MM.1S (cell line): Measurements from ENCODE around the gene PTPRG.

Experiments used
- DNase-seq: peaks from one replicate; pipeline ENCODE4 v3.0.0-alpha.2; 2015
- H2AFZ ChIP-seq: fragments of 300-600 bp; sonication (generic); 2 replicates; pipeline ENCODE4 v1.6.0; 2016; ENCODE audit warnings: antibody characterized with exemption, low read length
- H3F3A ChIP-seq: fragments of 300-600 bp; sonication (generic); 2 replicates; pipeline ENCODE4 v1.6.1; 2016; ENCODE audit warnings: mild to moderate bottlenecking, antibody characterized with exemption, low read length, moderate library complexity, mixed read lengths; ENCODE audit not compliant: insufficient read depth
- H3K27ac ChIP-seq: fragments of 300-600 bp; sonication (generic); 2 replicates; pipeline ENCODE4 v1.5.1; 2016; ENCODE audit warnings: mild to moderate bottlenecking, low read length
- H3K27me3 ChIP-seq: fragments of 300-600 bp; sonication (generic); replicated peaks from 2 replicates; pipeline ENCODE4 v1.6.0; 2016; ENCODE audit warnings: low read length; ENCODE audit not compliant: insufficient read depth
- H3K36me3 ChIP-seq: fragments of 300-600 bp; sonication (generic); replicated peaks from 2 replicates; pipeline ENCODE4 v1.6.1; 2016; ENCODE audit warnings: mild to moderate bottlenecking, low read length, mixed read lengths; ENCODE audit not compliant: insufficient read depth
- H3K4me1 ChIP-seq: fragments of 300-600 bp; sonication (generic); 2 replicates; pipeline ENCODE4 v1.6.1; 2016; ENCODE audit warnings: low read length, mixed read lengths
- H3K4me2 ChIP-seq: fragments of 300-600 bp; sonication (generic); 2 replicates; pipeline ENCODE4 v1.6.0; 2016; ENCODE audit warnings: low read depth, low read length
- H3K4me3 ChIP-seq: fragments of 300-600 bp; sonication (generic); 2 replicates; pipeline ENCODE4 v1.5.1; 2016; ENCODE audit warnings: low read length, mixed read lengths
- H3K79me2 ChIP-seq: fragments of 300-600 bp; sonication (generic); 2 replicates; pipeline ENCODE4 v1.6.1; 2016; ENCODE audit warnings: mixed run types, low read length, mixed read lengths
- H3K9ac ChIP-seq: fragments of 300-600 bp; sonication (generic); 2 replicates; pipeline ENCODE4 v1.6.1; 2016; ENCODE audit warnings: low read length, mixed read lengths
- H3K9me2 ChIP-seq: fragments of 300-600 bp; sonication (generic); replicated peaks from 2 replicates; pipeline ENCODE4 v1.6.1; 2016; ENCODE audit warnings: mild to moderate bottlenecking, low read length, mixed read lengths; ENCODE audit not compliant: insufficient read depth
- H3K9me3 ChIP-seq: fragments of 300-600 bp; sonication (generic); replicated peaks from 2 replicates; pipeline ENCODE4 v1.6.1; 2016; ENCODE audit warnings: mild to moderate bottlenecking, low read length, mixed read lengths; ENCODE audit not compliant: insufficient read depth
- H4K20me1 ChIP-seq: fragments of 300-600 bp; sonication (generic); 2 replicates; pipeline ENCODE4 v1.6.1; 2016; ENCODE audit warnings: mild to moderate bottlenecking, low read length, moderate library complexity, mixed read lengths; ENCODE audit not compliant: insufficient read depth
- EZH2 ChIP-seq: fragments of 300-600 bp; sonication (generic); optimal IDR thresholded peaks from 2 replicates; pipeline ENCODE3; 2017; ENCODE audit warnings: low read depth, mild to moderate bottlenecking, antibody characterized with exemption, low read length, mixed read lengths
- EZH2phosphoT487 ChIP-seq: fragments of 300-600 bp; sonication (generic); IDR thresholded peaks from 2 replicates; pipeline ENCODE4 v1.6.1; 2018; ENCODE audit warnings: antibody characterized with exemption, low read length
- TF ChIP-seq, protein P1 (sequence below): fragments of 300-600 bp; sonication (generic); IDR thresholded peaks from 2 replicates; pipeline ENCODE4 v1.5.1; 2016; ENCODE audit warnings: antibody characterized with exemption, low read length, mixed read lengths

PTPRG gene

DNA sequence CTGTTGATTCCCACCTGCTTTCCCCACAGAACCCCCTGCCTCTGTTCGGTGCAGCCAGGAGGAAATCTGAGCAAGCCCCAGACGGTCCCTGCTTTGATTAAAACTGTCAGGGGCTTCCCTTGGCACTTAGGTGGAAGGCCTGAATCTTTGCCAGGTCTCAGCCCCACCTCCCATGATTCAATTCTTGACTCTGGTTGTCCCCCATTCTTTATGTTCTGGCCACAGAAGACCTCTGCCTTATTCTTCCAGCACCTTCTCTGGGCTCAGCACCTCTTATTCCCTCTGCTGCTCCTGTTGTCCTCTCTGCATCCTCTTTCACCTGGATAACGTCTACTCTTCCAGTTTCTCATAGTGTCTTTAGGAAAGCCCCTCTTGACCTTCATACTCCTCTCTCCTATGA is 349.4 kb downstream of the PTPRG start:
- DNase-seq = no peak
- TF ChIP-seq EZH2phosphoT487 = no peak
- no peak for TF ChIP-seq EZH2
- TF ChIP-seq, protein P1, sequence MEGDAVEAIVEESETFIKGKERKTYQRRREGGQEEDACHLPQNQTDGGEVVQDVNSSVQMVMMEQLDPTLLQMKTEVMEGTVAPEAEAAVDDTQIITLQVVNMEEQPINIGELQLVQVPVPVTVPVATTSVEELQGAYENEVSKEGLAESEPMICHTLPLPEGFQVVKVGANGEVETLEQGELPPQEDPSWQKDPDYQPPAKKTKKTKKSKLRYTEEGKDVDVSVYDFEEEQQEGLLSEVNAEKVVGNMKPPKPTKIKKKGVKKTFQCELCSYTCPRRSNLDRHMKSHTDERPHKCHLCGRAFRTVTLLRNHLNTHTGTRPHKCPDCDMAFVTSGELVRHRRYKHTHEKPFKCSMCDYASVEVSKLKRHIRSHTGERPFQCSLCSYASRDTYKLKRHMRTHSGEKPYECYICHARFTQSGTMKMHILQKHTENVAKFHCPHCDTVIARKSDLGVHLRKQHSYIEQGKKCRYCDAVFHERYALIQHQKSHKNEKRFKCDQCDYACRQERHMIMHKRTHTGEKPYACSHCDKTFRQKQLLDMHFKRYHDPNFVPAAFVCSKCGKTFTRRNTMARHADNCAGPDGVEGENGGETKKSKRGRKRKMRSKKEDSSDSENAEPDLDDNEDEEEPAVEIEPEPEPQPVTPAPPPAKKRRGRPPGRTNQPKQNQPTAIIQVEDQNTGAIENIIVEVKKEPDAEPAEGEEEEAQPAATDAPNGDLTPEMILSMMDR = no peak

DNA sequence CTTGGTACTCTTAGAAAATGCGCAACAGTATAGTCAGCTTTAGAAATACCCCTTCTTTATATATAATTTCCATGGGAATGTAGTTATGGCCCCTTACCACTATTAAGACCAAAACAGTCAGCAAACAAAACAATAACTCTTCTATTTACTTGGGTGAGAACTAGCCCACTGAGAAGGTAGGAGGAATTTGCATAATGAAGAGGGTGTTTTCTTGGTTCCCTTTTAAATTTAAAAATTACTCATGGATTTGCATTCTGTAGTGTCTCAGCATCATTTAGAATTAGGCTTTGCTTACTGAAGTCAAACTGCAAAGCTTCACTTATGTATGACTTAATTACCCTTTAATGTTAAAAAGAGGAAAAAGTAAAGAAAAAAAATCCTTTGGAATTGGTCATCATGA is 350.8 kb downstream of the PTPRG start:
- Histone ChIP-seq H3K79me2 (0 out of 2 replicates have a peak, but pooled peaks cover 3% of the 10 kb centered on the region), H3K36me3 (no peaks in the 10 kb centered on the region), H2AFZ (no peak overlapping the region), H3K27ac (no peak overlapping the region), H3K4me3 (no peak overlapping the region), H3F3A (no peaks in the 10 kb centered on the region), H4K20me1 (no peaks in the 10 kb centered on the region), H3K9me2 (no peaks in the 10 kb centered on the region), H3K9me3 (no peaks in the 10 kb centered on the region), H3K4me2 (no peak overlapping the region), H3K4me1 (no peaks in the 10 kb centered on the region), H3K27me3 (no peaks in the 10 kb centered on the region), H3K9ac (no peak overlapping the region)
- TF ChIP-seq EZH2 (no peak), EZH2phosphoT487 (no peak)
- TF ChIP-seq, protein P1 = no peak
- DNase-seq = no peak

More for the DNA sequence above, 349.4 kb downstream of the PTPRG start:
- H3K9ac ChIP-seq = no peak overlapping the region
- H3K9me2 ChIP-seq = no peaks in the 10 kb centered on the region
- H4K20me1 ChIP-seq = no peaks in the 10 kb centered on the region
- no peak overlapping the region for H3K4me3 ChIP-seq
- 0 out of 2 replicates have a peak, but pooled peaks cover 3% of the 10 kb centered on the region for H3K79me2 ChIP-seq
- no peaks in the 10 kb centered on the region for H3K9me3 ChIP-seq
- H2AFZ ChIP-seq = no peak overlapping the region
- no peaks in the 10 kb centered on the region for H3K36me3 ChIP-seq
- no peak overlapping the region for H3K27ac ChIP-seq
- H3F3A ChIP-seq = no peaks in the 10 kb centered on the region
- H3K4me2 ChIP-seq = no peak overlapping the region
- H3K27me3 ChIP-seq = no peaks in the 10 kb centered on the region
- H3K4me1 ChIP-seq = no peaks in the 10 kb centered on the region

DNA sequence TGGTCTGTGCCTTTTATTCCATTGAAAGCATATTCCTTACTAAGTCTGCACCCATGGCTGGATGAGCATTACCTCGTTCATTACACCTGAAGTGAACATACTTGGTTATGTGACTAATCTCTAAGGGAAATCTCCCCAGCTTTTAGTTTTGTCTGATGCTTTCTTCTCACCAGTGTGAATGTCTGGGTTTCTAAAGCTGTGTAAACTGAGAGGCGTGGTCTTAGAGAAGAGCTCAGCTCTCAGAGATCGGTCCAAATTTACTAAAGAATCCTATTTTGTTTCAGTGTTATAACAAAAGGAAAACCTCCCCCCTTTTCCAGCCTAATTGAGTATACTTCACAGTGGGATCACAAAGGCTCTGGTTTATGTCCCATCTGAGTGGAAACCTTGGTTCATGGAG is 352.3 kb downstream of the PTPRG start:
- Histone ChIP-seq H3K79me2 (0 out of 2 replicates have a peak, but pooled peaks cover 3% of the 10 kb centered on the region), H3K4me1 (no peaks in the 10 kb centered on the region), H2AFZ (no peak overlapping the region), H3K9ac (no peak overlapping the region), H4K20me1 (no peaks in the 10 kb centered on the region), H3K4me3 (no peak overlapping the region), H3K9me3 (no peaks in the 10 kb centered on the region), H3K9me2 (no peaks in the 10 kb centered on the region), H3K27me3 (no peaks in the 10 kb centered on the region), H3K4me2 (no peak overlapping the region), H3F3A (no peaks in the 10 kb centered on the region), H3K27ac (no peak overlapping the region), H3K36me3 (no peaks in the 10 kb centered on the region)
- no peak for DNase-seq
- no peak for TF ChIP-seq EZH2phosphoT487
- TF ChIP-seq, protein P1 = no peak
- no peak for TF ChIP-seq EZH2
